CD14-positive monocyte (primary cell): ENCODE measurements around the gene HSD3B7. TPM values are rescaled to one million over a fixed set of nuclear protein-coding genes. Genes with fewer than 3 reads are reported as not detected.

ENCODE experiments used
- DNase-seq, 3 donors: peaks; one replicate each; pipeline ENCODE4 v3.0.0-alpha.2; 2011 to 2022
- H2AFZ ChIP-seq: 2 replicates; pipeline ENCODE4 v1.6.0; 2012; ENCODE audit warnings: mild to moderate bottlenecking, low read depth, low read length, inconsistent platforms; ENCODE audit not compliant: insufficient read depth, poor library complexity, severe bottlenecking
- H3K27ac ChIP-seq, 2 donors: 1 replicate in 1 of 2; 2 replicates in 1 of 2; pipeline ENCODE4 v1.5.1; 2012 to 2013; ENCODE audit warnings: low read length in 2 of 2, control low read depth in 1 of 2, inconsistent platforms in 1 of 2, low read depth in 1 of 2, mild to moderate bottlenecking in 1 of 2
- H3K27me3 ChIP-seq, 2 donors: one replicate each; pipeline versions ENCODE4 v1.6.0 to v1.6.1; 2011 to 2013; ENCODE audit warnings: low read length in 2 of 2; ENCODE audit not compliant: control insufficient read depth in 2 of 2, insufficient read depth in 2 of 2
- H3K36me3 ChIP-seq, 2 donors: replicated peaks in 1 of 2; 1 replicate in 1 of 2; 2 replicates in 1 of 2; pipeline versions ENCODE4 v1.5.1 to v1.6.1; 2012 to 2013; ENCODE audit warnings: low read length in 2 of 2, control low read depth in 1 of 2, inconsistent platforms in 1 of 2, mild to moderate bottlenecking in 1 of 2; ENCODE audit not compliant: insufficient read depth in 2 of 2, control insufficient read depth in 1 of 2
- H3K4me1 ChIP-seq, 2 donors: 1 replicate in 1 of 2; 2 replicates in 1 of 2; pipeline versions ENCODE4 v1.5.1 to v1.6.1; 2012 to 2013; ENCODE audit warnings: low read length in 2 of 2, control low read depth in 1 of 2, inconsistent platforms in 1 of 2, mild to moderate bottlenecking in 1 of 2, moderate library complexity in 1 of 2; ENCODE audit not compliant: insufficient read depth in 2 of 2, control insufficient read depth in 1 of 2
- H3K4me2 ChIP-seq: replicated peaks from 2 replicates; pipeline ENCODE3; 2012; ENCODE audit warnings: low read length, moderate library complexity, mild to moderate bottlenecking; ENCODE audit not compliant: poor library complexity, severe bottlenecking; ENCODE audit errors: extremely low read depth
- H3K4me3 ChIP-seq, 3 experiments: fragments of 200-600 bp in 1 of 3; sonication (generic) in 1 of 3; replicated peaks in 1 of 3; 1 replicate in 2 of 3; 2 replicates in 1 of 3; pipeline ENCODE4 v1.5.1; 2011 to 2013; ENCODE audit warnings: low read length in 3 of 3, mild to moderate bottlenecking in 3 of 3, control low read depth in 2 of 3, low read depth in 2 of 3, inconsistent platforms in 1 of 3, moderate library complexity in 1 of 3
- H3K79me2 ChIP-seq: 2 replicates; pipeline ENCODE4 v1.6.0; 2012; ENCODE audit warnings: mild to moderate bottlenecking, control low read depth, inconsistent platforms, low read length, moderate library complexity; ENCODE audit not compliant: insufficient read depth
- H3K9ac ChIP-seq: 2 replicates; pipeline ENCODE4 v1.6.0; 2017; ENCODE audit warnings: low read length, mild to moderate bottlenecking; ENCODE audit not compliant: insufficient read depth, poor library complexity, severe bottlenecking
- H3K9me3 ChIP-seq, 2 donors: replicated peaks in 1 of 2; 1 replicate in 1 of 2; 2 replicates in 1 of 2; pipeline versions ENCODE4 v1.5.1 to v1.6.1; 2012 to 2013; ENCODE audit warnings: low read length in 2 of 2, control low read depth in 1 of 2; ENCODE audit not compliant: control insufficient read depth in 1 of 2, insufficient read depth in 1 of 2
- H4K20me1 ChIP-seq: 2 replicates; pipeline ENCODE4 v1.6.0; 2012; ENCODE audit warnings: mild to moderate bottlenecking, low read length, control low read depth, moderate library complexity; ENCODE audit not compliant: insufficient read depth
- H3K27ac Mint-ChIP-seq, 7 donors: one replicate each; pipeline ENCODE4 v1.8.0; 2020; ENCODE audit warnings: mild to moderate bottlenecking in 7 of 7, mixed read lengths in 7 of 7, moderate library complexity in 6 of 7, inconsistent platforms in 2 of 7
- H3K27me3 Mint-ChIP-seq, 3 donors: one replicate each; pipeline ENCODE4 v1.8.0; 2021 to 2022; ENCODE audit warnings: low read depth in 3 of 3, mild to moderate bottlenecking in 3 of 3, mixed read lengths in 3 of 3, moderate library complexity in 3 of 3, inconsistent platforms in 1 of 3
- H3K36me3 Mint-ChIP-seq, 2 donors: one replicate each; pipeline ENCODE4 v1.8.0; 2020; ENCODE audit warnings: mixed read lengths in 2 of 2, inconsistent platforms in 1 of 2, mild to moderate bottlenecking in 1 of 2
- H3K4me1 Mint-ChIP-seq: one replicate; pipeline ENCODE4 v1.8.0; 2020; ENCODE audit warnings: mild to moderate bottlenecking, mixed read lengths
- H3K4me3 Mint-ChIP-seq, 2 donors: one replicate each; pipeline ENCODE4 v1.8.0; 2020; ENCODE audit warnings: mild to moderate bottlenecking in 2 of 2, mixed read lengths in 2 of 2, moderate library complexity in 1 of 2
- H3K9me3 Mint-ChIP-seq, 7 donors: one replicate each; pipeline ENCODE4 v1.8.0; 2020 to 2022; ENCODE audit warnings: mixed read lengths in 7 of 7, mild to moderate bottlenecking in 6 of 7, moderate library complexity in 6 of 7, inconsistent platforms in 2 of 7
- CTCF ChIP-seq: fragments of 200-600 bp; IDR thresholded peaks from one replicate; pipeline ENCODE4 v1.8.0; 2022; ENCODE audit warnings: antibody characterized with exemption, mild to moderate bottlenecking
- WGBS: methylation state at CpG from one replicate; pipeline ENCODE4 v1.1.5; 2013; ENCODE audit warnings: missing lambda C conversion rate; ENCODE audit not compliant: insufficient coverage; 5-methylcytosine and 5-hydroxymethylcytosine counted together
- intact Hi-C, 2 donors: fragments of 100-400 bp; cut with micrococcal nuclease; formaldehyde crosslinking; loops; one replicate each; pipeline versions ENCODE4 v1.15.0 to v1.15.1; 2023
- polyA plus RNA-seq, 3 donors: library from polyadenylated mRNA; depleted of rRNA in 1 of 3; unstranded in 2 of 3; stranded (reverse) in 1 of 3; fragments of 300-500 nt in 2 of 3; fragments of >200 nt in 1 of 3; fragmentation: Illumina TruSeq in 2 of 3; gene quantifications; 1 replicate in 2 of 3; 2 replicates in 1 of 3; pipeline ENCODE4 v1.2.3, GENCODE V29; 2012 to 2021

The HSD3B7 gene
- polyA plus RNA-seq, 3 donors, result 0.89 to 4.3 (median 2.7) TPM

GRCh38 chr16:31009120-31009519 is 24.1 kb downstream of the HSD3B7 start:
- Mint-ChIP-seq H3K9me3 (peaks cover 10 to 23% (median 17%) of the 10 kb centered on the region in 7 donors), H3K36me3 (peaks cover 0 to 10% of the 10 kb centered on the region in 2 donors), H3K4me3 (peak overlapping the region in 1 of 2 donors; percentile 23), H3K4me1 (peaks cover 6% of the 10 kb centered on the region), H3K27ac (no peak overlapping the region), H3K27me3 (peaks cover 42 to 63% (median 56%) of the 10 kb centered on the region in 3 donors)
- Histone ChIP-seq H3K4me3 (no peak overlapping the region), H3K9ac (no peak overlapping the region), H3K4me1 (no peaks in the 10 kb centered on the region), H2AFZ (no peak overlapping the region), H3K9me3 (peaks cover 0 to 8% of the 10 kb centered on the region in 2 donors), H3K36me3 (no peaks in the 10 kb centered on the region), H3K27me3 (peaks cover 10 to 35% of the 10 kb centered on the region in 2 donors), H3K27ac (no peak overlapping the region), H4K20me1 (no peaks in the 10 kb centered on the region), H3K79me2 (no peaks in the 10 kb centered on the region), H3K4me2 (no peak overlapping the region)
- DNase-seq, result no peak
- TF ChIP-seq CTCF, result no peak
- WGBS, result 82% methylated on average over 7 of the region's 7 CpGs
- intact Hi-C loops, result no loop called here

- Mint-ChIP-seq H3K27me3 (peaks cover 47 to 64% (median 59%) of the 10 kb centered on the region in 3 donors), H3K36me3 (peaks cover 0 to 10% of the 10 kb centered on the region in 2 donors), H3K4me3 (peak overlapping the region in 1 of 2 donors; percentile 73), H3K27ac (no peak overlapping the region), H3K4me1 (peaks cover 6% of the 10 kb centered on the region), H3K9me3 (peaks cover 10 to 23% (median 17%) of the 10 kb centered on the region in 7 donors)
- WGBS, result 18% methylated on average over 23 of the region's 36 CpGs
- Histone ChIP-seq H3K4me3 (no peak overlapping the region), H3K4me1 (no peaks in the 10 kb centered on the region), H3K4me2 (no peak overlapping the region), H2AFZ (no peak overlapping the region), H3K9me3 (peaks cover 0 to 8% of the 10 kb centered on the region in 2 donors), H3K9ac (no peak overlapping the region), H3K36me3 (no peaks in the 10 kb centered on the region), H4K20me1 (no peaks in the 10 kb centered on the region), H3K79me2 (no peaks in the 10 kb centered on the region), H3K27ac (no peak overlapping the region), H3K27me3 (peaks cover 10 to 35% of the 10 kb centered on the region in 2 donors)
- no peak for TF ChIP-seq CTCF
- intact Hi-C loops, result no loop called here
- DNase-seq, result no peak
These were observed 25.0 kb downstream of the HSD3B7 start for GRCh38 chr16:31009894-31010584.
